B cell (primary cell): Measurements from ENCODE around the gene PRPF4. TPM values are rescaled to one million over a fixed set of nuclear protein-coding genes. Genes with fewer than 3 reads are reported as not detected.

ENCODE experiments used
- ATAC-seq: fragments of 200-7000 bp; cut with Tn5 transposase; one replicate; pipeline ENCODE4 v1.10.0; 2021; ENCODE audit warnings: low read depth, mild to moderate bottlenecking, moderate number of reproducible peaks, moderate library complexity
- CTCF ChIA-PET: fragments of 350-600 bp; sonication (Branson Sonifier 250); formaldehyde crosslinking; loops from one replicate; lab custom pipeline; 2021; ENCODE audit warnings: antibody characterized with exemption, inconsistent platforms; lab: Charles Lee
- POLR2A ChIA-PET: fragments of 350-600 bp; sonication (Branson Sonifier 250); formaldehyde crosslinking; loops from one replicate; lab custom pipeline; 2021; ENCODE audit warnings: antibody characterized with exemption; lab: Charles Lee
- DNase-seq: peaks from one replicate; pipeline ENCODE4 v3.0.0; 2013
- H2AFZ ChIP-seq: 2 replicates; pipeline ENCODE4 v1.6.1; 2012; ENCODE audit warnings: mild to moderate bottlenecking, low read depth, low read length; ENCODE audit not compliant: insufficient read depth, poor library complexity, severe bottlenecking
- H3K27ac ChIP-seq, 2 donors: 1 replicate in 1 of 2; 2 replicates in 1 of 2; pipeline ENCODE4 v1.5.1; 2012 to 2013; ENCODE audit warnings: low read length in 2 of 2, mild to moderate bottlenecking in 2 of 2, moderate library complexity in 1 of 2
- H3K27me3 ChIP-seq, 4 experiments: fragments of 200-600 bp in 1 of 4; sonication (generic) in 1 of 4; replicated peaks in 1 of 4; 1 replicate in 2 of 4; 2 replicates in 2 of 4; pipeline versions ENCODE4 v1.6.1 to v1.7.0; 2013 to 2016; ENCODE audit warnings: low read length in 3 of 4, mild to moderate bottlenecking in 2 of 4, mixed read lengths in 1 of 4, moderate library complexity in 1 of 4; ENCODE audit not compliant: insufficient read depth in 4 of 4, control insufficient read depth in 3 of 4; ENCODE audit errors: control extremely low read depth in 1 of 4
- H3K36me3 ChIP-seq, 2 experiments: replicated peaks in 1 of 2; 1 replicate in 1 of 2; 2 replicates in 1 of 2; pipeline versions ENCODE4 v1.6.1 to v1.7.1; 2013; ENCODE audit warnings: low read length in 1 of 2; ENCODE audit not compliant: insufficient read depth in 2 of 2, control insufficient read depth in 1 of 2; ENCODE audit errors: control extremely low read depth in 1 of 2, extremely low read depth in 1 of 2
- H3K4me1 ChIP-seq, 2 donors: fragments of 200-600 bp in 1 of 2; sonication (generic) in 1 of 2; 1 replicate in 1 of 2; 2 replicates in 1 of 2; pipeline versions ENCODE4 v1.5.1 to v1.6.1; 2013 to 2017; ENCODE audit warnings: low read length in 2 of 2; ENCODE audit not compliant: control insufficient read depth in 2 of 2, insufficient read depth in 2 of 2
- H3K4me2 ChIP-seq: replicated peaks from 2 replicates; pipeline ENCODE3; 2012; ENCODE audit warnings: mild to moderate bottlenecking, low read depth, low read length; ENCODE audit not compliant: poor library complexity, severe bottlenecking
- H3K4me3 ChIP-seq, 5 experiments: fragments of 200-600 bp in 1 of 5; sonication (generic) in 1 of 5; 1 replicate in 3 of 5; 2 replicates in 2 of 5; pipeline versions ENCODE4 v1.5.1 to v1.7.0; 2011 to 2016; ENCODE audit warnings: low read length in 4 of 5, mild to moderate bottlenecking in 4 of 5, low read depth in 2 of 5, control low read depth in 1 of 5, moderate library complexity in 1 of 5; ENCODE audit not compliant: insufficient read depth in 1 of 5; ENCODE audit errors: control extremely low read depth in 1 of 5, extremely low read depth in 1 of 5
- H3K79me2 ChIP-seq: fragments of 200-600 bp; sonication (generic); one replicate; pipeline ENCODE4 v1.6.0; 2016; ENCODE audit warnings: low read length; ENCODE audit not compliant: control insufficient read depth, insufficient read depth
- H3K9ac ChIP-seq: fragments of 200-600 bp; sonication (generic); 2 replicates; pipeline ENCODE4 v1.6.1; 2017; ENCODE audit warnings: mild to moderate bottlenecking, low read length, moderate library complexity
- H3K9me3 ChIP-seq, 3 donors: one replicate each; pipeline versions ENCODE4 v1.6.1 to v1.7.1; 2013; ENCODE audit warnings: low read length in 2 of 3; ENCODE audit not compliant: control insufficient read depth in 2 of 3, insufficient read depth in 1 of 3; ENCODE audit errors: control extremely low read depth in 1 of 3
- H4K20me1 ChIP-seq: 2 replicates; pipeline ENCODE4 v1.6.0; 2012; ENCODE audit warnings: mild to moderate bottlenecking, low read length; ENCODE audit not compliant: insufficient read depth, control insufficient read depth, poor library complexity, severe bottlenecking
- H3K27ac Mint-ChIP-seq: one replicate; pipeline ENCODE4 v1.8.0; 2021; ENCODE audit warnings: mixed read lengths
- H3K27me3 Mint-ChIP-seq: one replicate; pipeline ENCODE4 v1.8.0; 2021; ENCODE audit warnings: mixed read lengths
- H3K4me1 Mint-ChIP-seq: one replicate; pipeline ENCODE4 v1.8.0; 2021; ENCODE audit warnings: mixed read lengths
- H3K4me3 Mint-ChIP-seq: one replicate; pipeline ENCODE4 v1.8.0; 2021; ENCODE audit warnings: mixed read lengths
- H3K9me3 Mint-ChIP-seq: one replicate; pipeline ENCODE4 v1.8.0; 2022; ENCODE audit warnings: mixed read lengths; ENCODE audit not compliant: insufficient read depth
- CTCF ChIP-seq: fragments of 200-600 bp; IDR thresholded peaks from one replicate; pipeline ENCODE4 v1.8.0; 2022; ENCODE audit warnings: antibody characterized with exemption, mild to moderate bottlenecking
- EZH2 ChIP-seq: IDR thresholded peaks from 2 replicates; pipeline ENCODE4 v1.6.1; 2012; ENCODE audit warnings: borderline replicate concordance, low read depth, mild to moderate bottlenecking, moderate library complexity, low read length; ENCODE audit not compliant: insufficient read depth, poor library complexity, severe bottlenecking
- WGBS: methylation state at CpG from one replicate; pipeline ENCODE4 v1.1.5; 2013; ENCODE audit warnings: missing lambda C conversion rate; ENCODE audit not compliant: insufficient coverage; 5-methylcytosine and 5-hydroxymethylcytosine counted together
- intact Hi-C: fragments of 100-400 bp; cut with micrococcal nuclease; formaldehyde crosslinking; loops from one replicate; pipeline ENCODE4 v1.10.0; 2022
- polyA plus RNA-seq: library from polyadenylated mRNA; depleted of rRNA; stranded (reverse); fragments of >200 nt; gene quantifications from 2 replicates; pipeline ENCODE4 v1.2.3, GENCODE V29; 2012
- total RNA-seq, 2 donors: library from RNA; stranded (reverse); fragments of 120-200 nt in 1 of 2; gene quantifications; 1 replicate in 1 of 2; 2 replicates in 1 of 2; pipeline versions ENCODE4 v1.2.3 to v1.2.4, GENCODE V29; 2013 to 2022

PRPF4 gene
- total and polyA plus RNA-seq, 2 donors (not counting 1 experiment from before 2014, with no cell fraction given), result 11.4 to 30.8 TPM

GRCh38 chr9:113317777-113318176 is 42.3 kb downstream of the PRPF4 start:
- WGBS, result no CpG with 5 or more reads among the region's 2 CpGs

GRCh38 chr9:113319054-113319453 is 43.6 kb downstream of the PRPF4 start:
- POLR2A ChIA-PET, result no interaction called here
- CTCF ChIA-PET, result interaction anchor here (1.3 kb wide), 1 partner anchor 10 kb away, joined by 3 read pairs; no protein-coding TSS in a partner anchor

More at GRCh38 chr9:113317777-113318176, 42.3 kb downstream of the PRPF4 start:
- no peak overlapping the region for H3K9ac ChIP-seq
- no peaks in the 10 kb centered on the region for H3K4me1 ChIP-seq
- Mint-ChIP-seq H3K27ac (no peak overlapping the region), H3K9me3 (no peaks in the 10 kb centered on the region), H3K4me1 (no peaks in the 10 kb centered on the region), H3K4me3 (no peak overlapping the region), H3K27me3 (peaks cover 9% of the 10 kb centered on the region)
- no peak overlapping the region for H3K4me3 ChIP-seq
- no peaks in the 10 kb centered on the region for H3K9me3 ChIP-seq
- no peaks in the 10 kb centered on the region for H3K27me3 ChIP-seq
- ChIA-PET POLR2A (no interaction called here), CTCF (interaction anchor here (1.3 kb wide), 1 partner anchor 9 kb away, joined by 3 read pairs; no protein-coding TSS in a partner anchor)
- no peaks in the 10 kb centered on the region for H3K36me3 ChIP-seq
- DNase-seq, result no peak
- no peak overlapping the region for H2AFZ ChIP-seq
- no peak overlapping the region for H3K27ac ChIP-seq
- no peaks in the 10 kb centered on the region for H3K79me2 ChIP-seq
- H4K20me1 ChIP-seq, result no peaks in the 10 kb centered on the region
- no peak for ATAC-seq
- no peak for TF ChIP-seq CTCF
- TF ChIP-seq EZH2, result no peak
- H3K4me2 ChIP-seq, result no peak overlapping the region
- intact Hi-C loops, result no loop called here

More at GRCh38 chr9:113319054-113319453, 43.6 kb downstream of the PRPF4 start:
- H3K27me3 Mint-ChIP-seq, result peaks cover 9% of the 10 kb centered on the region
- no peak for ATAC-seq
- no peak overlapping the region for H3K4me3 Mint-ChIP-seq
- TF ChIP-seq EZH2, result no peak
- TF ChIP-seq CTCF, result no peak
- intact Hi-C loops, result no loop called here
- Histone ChIP-seq H3K27ac (no peak overlapping the region), H3K4me2 (no peak overlapping the region), H3K9ac (no peak overlapping the region), H3K36me3 (no peaks in the 10 kb centered on the region), H3K79me2 (no peaks in the 10 kb centered on the region), H3K27me3 (no peaks in the 10 kb centered on the region), H2AFZ (no peak overlapping the region), H3K4me1 (no peaks in the 10 kb centered on the region), H3K4me3 (no peak overlapping the region), H4K20me1 (no peaks in the 10 kb centered on the region), H3K9me3 (no peaks in the 10 kb centered on the region)
- WGBS, result 100% methylated on average over 1 of the region's 2 CpGs
- no peaks in the 10 kb centered on the region for H3K4me1 Mint-ChIP-seq
- no peak for DNase-seq
- no peaks in the 10 kb centered on the region for H3K9me3 Mint-ChIP-seq
- H3K27ac Mint-ChIP-seq, result no peak overlapping the region
